ENCODE data around the gene KCNIP1.

Gene KCNIP1

DNA sequence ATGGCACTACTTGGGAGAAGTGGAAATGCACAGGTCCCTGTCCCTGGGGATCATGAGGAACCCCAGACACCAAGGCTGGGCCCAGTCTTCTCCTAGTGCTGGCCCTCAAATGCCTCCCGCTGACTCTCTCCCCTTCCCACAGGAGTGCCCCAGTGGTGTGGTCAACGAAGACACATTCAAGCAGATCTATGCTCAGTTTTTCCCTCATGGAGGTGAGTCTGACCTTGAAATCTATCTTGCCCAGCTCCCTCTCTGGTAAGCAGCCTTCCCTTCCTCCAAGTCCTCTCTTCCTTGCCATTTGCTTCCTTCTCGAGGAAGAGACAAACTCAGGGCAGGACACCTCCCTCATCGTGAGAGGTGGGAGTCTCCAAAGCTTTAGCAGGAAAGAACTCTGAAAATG lies 216.4 kb downstream of the KCNIP1 start:
- DNase-seq (ENCODE audit: low spot score): no peak

DNA sequence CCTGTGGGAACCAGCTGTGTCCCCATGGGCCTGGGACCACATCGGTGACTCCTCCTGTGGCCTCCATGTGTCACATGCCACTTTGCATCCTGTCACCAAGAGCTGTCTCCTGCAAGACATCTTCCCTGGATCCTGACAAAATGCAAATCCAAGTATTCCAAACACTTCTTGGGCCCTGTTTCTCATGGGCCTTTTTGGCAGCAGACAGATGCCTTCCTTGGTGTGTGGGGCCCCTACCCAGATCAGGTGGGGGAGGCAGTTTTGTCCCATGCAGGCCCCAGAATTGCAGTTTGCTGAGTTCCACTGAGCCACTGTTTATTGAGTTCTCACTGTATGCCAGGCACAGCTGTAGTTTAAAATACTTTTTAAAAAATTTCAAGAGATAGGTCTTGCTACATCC lies 217.2 kb downstream of the KCNIP1 start:
- DNase-seq (ENCODE audit: low spot score): no peak

DNA sequence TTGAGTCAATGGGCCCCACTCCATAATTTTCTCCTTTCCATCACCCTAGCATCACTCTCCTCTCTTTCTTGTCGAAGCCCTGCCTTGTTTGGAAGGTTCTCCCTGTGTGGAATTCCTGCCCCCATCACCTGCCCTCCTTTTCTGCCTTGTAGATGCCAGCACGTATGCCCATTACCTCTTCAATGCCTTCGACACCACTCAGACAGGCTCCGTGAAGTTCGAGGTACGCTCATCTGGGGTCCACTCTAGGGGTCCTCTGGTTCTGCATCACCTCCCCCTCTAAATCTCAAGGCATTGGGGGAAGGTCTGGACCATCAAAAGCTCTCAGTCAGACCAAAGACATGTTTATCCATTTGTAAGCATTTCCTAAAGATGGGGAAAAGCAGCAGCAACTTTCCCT lies 217.9 kb downstream of the KCNIP1 start:
- no peak for DNase-seq (ENCODE audit: low spot score)

DNA sequence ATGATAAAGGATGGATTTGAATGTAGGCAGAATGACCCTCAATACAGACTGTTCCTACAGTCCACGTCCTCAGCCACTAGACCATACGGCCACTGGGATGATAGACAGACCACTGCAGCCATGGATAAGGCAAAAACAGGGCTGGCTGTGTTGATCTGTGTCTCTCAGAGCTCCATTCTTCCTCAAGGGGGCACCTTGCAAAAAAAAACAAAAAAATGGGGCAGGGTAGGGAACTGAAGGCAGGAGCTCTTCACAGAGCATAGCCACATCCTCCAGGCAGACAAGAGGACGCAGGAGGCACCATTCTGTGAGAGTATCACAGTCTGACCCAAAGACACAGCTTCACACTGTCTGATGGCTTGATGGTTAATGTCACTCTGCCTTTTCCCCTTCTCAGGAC lies 218.5 kb downstream of the KCNIP1 start:
- DNase-seq (ENCODE audit: low spot score): no peak

DNA sequence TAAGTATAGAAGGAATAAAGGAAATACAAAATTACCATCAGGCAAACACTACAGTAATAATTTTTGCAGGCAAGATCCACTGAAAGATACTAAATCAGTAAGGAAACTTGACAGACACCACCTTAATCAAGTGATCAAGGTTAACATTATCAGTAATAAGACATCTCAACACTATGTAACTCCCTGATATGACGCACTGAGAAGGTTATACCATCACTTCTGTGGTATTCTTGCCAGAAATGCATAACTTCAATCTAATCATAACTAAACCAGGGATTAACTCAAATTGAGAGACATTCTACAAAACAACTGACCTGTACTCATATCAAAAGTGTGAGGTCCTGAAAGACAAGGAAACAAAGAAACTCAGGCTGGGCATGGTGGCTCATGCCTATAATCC lies 227.2 kb downstream of the KCNIP1 start:
- no peak for DNase-seq (ENCODE audit: low spot score)

DNA sequence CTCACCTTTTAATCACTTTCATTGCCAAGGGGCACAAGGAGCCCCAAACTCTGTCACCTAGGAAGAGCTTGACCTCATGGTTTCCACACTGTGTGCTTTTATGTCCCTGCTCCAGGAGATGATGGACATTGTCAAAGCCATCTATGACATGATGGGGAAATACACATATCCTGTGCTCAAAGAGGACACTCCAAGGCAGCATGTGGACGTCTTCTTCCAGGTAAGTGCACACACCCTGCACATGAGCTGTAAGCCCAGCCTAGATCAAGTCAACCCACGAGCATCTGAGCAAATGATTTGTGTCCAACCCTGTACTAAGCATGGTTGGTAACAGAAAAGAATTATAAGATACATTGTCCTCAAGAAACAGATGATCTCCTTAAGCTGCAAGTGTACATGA lies 228.9 kb downstream of the KCNIP1 start:
- DNase-seq (ENCODE audit: low spot score): no peak

DNA sequence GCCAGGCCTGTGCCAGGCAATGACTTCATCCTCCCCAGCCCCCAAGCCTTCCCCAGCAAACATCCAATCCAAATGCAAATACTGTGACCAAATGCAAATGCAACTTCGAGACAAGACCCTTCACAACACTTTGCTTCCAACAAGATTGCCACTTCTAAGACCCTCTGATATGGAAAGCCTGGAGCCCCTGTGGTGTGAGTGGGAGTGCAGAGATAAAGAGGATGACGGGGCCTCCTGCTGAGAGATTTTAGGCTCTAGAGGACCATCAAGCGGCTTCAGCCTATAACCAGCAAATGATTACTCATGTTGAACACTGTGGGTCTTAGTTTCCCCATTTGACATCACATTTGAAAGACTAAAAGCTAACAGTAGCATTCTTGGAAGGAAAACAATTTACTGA lies 233.1 kb downstream of the KCNIP1 start:
- no peak for DNase-seq (ENCODE audit: low spot score)

DNA sequence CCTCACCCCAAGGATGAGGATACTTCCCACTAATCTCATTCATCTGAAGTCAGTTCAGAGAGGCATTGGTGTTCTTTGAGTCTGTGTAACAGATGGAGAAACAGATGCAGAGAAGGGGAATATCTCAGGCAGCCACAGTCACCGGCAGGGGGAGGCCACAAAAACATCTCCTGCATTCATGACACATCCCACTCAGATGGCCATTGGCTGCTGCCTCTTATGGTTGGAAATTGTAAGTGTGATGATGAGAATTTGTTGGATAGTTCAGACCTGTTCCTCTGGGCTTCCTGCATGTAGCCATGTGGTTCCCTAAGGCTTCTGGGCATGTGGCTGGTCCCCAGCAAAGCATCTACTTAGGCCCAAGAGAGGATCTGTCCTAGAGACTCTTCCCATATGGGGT lies 233.8 kb downstream of the KCNIP1 start:
- no peak for DNase-seq (ENCODE audit: low spot score)

DNA sequence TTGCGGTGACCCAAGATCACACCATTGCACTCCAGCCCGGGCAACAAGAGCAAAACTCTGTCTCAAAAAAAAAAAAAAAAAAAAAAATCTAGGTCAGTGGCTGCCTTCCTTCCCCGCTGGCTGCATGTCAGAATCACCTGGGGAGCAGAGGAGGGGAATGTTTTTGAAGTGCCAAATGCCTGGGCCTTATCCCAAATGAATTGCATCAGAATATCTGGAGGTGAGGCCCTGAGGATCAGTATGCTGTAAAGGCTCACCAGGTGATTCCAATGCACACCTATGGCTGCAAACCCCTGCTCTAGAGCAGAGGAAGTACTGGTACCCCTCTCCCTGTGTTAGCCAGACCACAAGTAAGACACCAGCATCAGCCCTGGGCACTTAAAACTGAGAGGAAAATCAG lies 235.0 kb downstream of the KCNIP1 start:
- no peak for DNase-seq (ENCODE audit: low spot score)

DNA sequence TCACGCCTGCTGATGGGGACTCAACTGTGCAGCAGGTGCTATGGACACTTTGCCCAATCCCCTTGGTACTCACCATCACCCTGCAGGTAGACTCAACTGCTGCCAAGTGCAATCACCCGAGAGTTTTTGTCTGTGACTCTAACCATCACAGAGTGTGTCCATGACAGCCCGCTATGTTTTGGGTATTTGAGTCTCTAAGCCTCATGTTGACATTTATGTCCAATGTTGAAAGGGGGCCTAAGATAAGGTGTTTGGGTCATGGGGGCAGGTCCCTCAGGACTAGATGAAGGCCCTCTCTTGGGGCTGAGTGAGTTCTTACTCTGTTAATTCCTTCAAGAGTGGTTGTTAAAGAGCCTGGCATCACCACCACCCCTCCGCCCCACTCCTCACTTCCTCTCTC lies 235.6 kb downstream of the KCNIP1 start:
- DNase-seq (ENCODE audit: low spot score): no peak

DNA sequence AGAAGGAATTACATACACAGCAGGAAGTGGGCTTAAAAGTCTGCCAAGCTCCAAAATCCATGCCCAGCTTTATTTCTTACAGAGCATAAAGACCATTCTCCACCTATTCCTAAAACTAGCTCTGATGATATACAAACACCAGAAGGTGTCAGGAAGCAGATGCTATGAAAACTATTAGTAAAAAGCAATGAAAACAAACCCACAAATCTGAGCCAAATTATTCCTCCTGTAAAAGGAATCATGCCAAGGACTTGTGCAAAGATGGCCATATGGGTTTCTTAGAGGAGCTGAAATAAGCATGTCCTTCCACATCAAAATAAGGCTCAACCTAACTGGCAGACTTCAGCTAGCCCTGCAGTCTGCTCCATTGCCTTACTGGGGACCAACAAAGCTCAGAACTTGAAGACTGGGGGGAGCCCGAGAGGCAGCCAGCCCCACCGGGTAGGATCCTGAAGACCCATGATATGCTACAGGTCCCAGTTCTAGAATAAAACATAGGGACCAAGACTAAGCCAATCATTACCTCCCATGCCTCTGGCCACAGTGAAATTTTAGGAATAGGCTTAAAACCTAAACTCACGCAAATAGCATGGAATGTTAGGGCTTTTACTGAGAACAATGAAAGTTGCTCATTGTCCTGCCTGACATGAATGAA lies 236.9 kb downstream of the KCNIP1 start:
- no peak for DNase-seq (ENCODE audit: low spot score)

DNA sequence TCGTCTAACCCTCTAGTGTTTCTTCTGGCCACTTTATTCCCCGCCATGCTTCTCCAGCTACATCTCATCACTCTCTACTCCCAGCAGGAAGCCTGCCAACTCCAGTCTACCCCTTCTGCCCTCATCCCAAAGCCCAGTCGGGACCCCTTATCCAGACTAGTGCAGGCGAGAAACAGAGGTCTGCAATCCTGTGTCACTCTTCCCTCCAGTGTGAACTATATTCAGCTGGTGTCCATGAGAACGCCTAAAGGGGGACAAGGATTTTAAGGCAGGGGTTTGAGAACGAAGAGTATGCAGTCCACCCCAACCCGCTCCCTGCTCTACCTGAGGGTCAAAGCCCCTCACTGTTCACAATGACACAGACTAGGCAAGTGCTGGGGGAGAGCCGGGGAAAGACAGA lies 238.0 kb downstream of the KCNIP1 start:
- no peak for DNase-seq (ENCODE audit: low spot score)

DNA sequence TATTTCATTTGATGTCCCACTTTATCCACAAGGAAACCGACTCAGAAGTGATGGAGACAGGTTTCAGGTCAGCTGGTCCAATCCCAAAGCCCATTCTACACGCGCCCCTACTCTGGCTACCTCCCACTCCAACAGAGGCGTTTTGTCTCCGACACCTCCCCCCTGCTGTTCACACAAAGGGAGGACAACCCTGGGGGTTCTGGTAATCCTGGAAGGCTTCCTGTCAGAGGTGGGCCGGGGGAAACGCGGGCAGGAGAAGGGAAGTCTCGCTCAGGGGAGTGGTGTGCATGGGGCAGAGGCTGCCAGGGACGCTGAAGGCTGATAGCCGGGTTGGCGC lies 240.0 kb downstream of the KCNIP1 start:
- DNase-seq (ENCODE audit: low spot score): no peak

DNA sequence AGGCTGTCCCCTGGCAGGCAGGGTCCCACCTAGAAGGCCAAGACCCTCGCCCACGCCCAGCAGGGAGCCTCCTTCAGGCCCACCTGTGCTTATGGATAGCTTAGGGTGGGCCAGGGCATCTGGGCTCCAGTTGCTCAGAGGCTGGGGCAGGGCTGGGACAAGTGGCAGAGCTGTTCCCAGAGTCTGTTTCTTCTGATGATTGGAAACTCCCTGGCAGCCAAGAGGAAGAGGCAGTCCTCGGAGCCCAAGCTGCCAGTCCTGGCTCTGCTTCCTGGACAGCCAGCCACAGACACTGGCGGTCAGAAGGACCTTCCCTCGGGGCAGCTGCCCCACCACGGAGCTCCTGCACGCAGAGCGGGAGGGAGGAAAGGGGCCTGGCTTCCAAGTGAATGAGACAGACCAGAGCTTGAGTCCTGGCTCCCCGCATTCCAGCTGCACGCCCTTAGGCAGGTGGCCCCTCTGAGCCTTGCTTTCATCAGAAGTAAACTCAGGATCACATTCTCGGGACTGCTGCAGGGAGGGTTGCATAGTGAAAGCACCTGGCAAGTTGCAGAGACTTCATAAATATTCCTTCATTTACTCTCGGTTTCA lies 241.8 kb downstream of the KCNIP1 start:
- no peak for DNase-seq (ENCODE audit: low spot score)

DNA sequence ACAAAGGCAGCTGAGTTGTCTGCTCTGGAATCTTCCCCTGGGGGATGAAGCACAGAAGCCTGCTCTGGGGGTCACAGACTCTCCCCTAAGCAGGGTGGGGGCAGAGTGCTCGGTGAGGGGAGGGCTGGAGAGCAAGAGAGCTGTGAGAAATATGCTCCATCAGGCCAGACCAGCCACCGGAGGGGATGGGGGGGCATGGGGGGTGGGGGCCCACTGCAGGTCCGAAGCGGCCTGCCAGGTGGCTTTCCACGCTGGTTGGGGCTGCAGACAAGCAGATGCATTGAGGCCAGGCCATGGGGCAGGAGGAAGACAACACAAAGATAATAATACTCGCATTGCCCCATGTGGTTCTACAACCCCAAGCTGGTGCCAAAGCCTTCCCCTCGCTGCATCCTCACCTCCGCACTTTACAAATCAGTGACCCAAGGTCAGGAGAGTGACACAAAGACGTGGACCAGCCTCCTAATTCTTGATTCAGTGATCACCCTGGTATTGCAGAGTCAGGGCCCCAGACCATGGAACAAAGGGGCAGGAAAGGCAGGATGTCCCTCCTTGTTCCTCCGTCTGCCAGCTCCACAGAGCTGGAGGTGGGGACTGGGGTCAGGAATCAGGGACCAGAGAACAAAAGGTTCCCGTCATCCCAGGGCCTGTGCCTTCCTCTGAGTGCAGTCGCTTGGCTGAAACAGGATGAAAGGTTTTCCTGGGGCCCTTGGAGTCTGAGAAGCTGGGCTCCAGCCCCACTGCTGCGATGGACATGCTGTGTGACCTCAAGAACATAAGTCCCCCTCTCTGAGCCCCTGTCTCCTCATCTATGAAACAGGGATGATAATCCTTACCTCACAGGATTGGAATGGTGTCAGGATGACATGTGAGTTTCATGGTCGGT lies 242.5 kb downstream of the KCNIP1 start:
- no peak for DNase-seq (ENCODE audit: low spot score)

DNA sequence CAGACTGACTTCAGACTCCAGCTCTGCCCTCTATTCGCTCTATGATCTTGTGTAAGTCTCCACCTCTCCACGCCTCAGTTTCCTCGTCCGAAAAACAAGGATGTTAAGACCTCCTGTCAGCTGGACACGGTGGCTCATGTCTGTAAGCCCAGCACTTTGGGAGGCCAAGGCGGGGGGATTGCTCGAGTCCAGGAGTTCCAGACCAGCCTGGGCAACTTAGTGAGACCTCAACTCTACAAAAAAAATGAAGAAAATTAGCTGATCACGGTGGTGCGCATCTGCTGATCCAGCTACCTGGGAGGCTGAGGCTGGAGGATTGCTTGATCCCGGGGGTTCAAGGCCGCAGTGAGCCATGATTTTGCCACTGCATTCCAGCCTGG lies 243.1 kb downstream of the KCNIP1 start:
- DNase-seq (ENCODE audit: low spot score): no peak

DNA sequence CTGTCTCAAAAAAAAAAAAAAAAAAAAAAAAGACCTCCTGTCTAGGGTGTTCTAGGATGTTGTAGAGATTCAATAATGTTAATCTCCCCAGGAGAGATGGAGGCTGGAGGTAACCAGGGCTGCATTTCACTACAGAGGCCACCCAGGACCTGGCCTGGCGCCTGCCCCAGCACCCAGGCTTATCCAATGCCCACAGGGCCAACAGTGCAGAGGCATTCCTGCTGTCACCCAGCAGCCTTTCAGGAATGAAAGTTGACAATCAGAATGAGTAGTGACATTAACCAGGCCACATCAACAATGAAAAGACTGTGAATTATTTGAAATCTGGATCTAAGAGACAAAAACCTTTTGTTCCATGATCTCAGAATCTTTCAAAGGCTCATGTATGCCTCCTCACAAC lies 243.5 kb downstream of the KCNIP1 start:
- DNase-seq (ENCODE audit: low spot score): no peak

DNA sequence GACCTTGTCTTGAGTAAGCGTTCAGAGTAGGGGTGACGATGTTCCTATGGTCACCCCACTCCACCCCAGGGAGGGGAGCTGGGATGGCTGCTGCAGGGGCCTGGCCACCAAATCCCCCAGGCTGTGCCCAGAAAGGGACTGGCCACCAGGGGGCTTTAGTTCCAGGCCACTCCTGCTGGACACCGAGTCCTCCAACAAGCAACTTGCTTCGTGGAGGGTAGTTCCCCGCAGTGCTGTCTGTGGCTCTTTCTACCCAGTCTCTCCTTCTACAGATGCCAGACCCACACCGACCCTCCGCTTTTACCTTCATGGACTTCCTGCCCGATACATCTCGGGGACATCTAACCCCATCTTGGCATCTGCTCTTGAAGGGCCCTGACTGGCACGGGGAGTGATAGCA lies 244.0 kb downstream of the KCNIP1 start:
- no peak for DNase-seq (ENCODE audit: low spot score)

DNA sequence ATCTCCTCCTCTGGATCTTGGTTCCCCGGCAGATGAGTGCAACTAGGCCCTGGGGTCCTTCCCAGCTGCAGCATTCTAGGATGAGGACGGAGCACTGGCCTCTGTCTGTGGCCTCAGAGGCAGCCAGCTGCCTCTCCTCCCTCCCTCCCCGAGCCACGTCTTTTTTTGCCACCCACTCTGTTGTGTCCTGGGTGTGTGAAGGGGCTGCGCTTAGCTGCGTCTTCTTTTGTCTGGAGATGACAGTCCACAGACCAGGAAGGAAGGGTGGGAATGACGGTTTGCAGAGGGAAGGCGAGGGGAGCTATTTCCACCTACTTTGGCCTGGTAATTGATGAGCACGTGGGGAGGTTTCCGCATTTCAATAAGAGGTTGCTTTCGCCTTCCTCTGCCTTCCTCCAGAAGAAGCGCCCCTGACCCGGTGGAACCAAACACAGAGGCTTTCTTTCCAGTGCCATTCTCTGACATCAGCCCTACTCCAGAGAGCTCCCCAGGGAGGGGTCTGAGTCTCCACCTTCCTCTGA lies 245.2 kb downstream of the KCNIP1 start:
- DNase-seq (ENCODE audit: low spot score): no peak

DNA sequence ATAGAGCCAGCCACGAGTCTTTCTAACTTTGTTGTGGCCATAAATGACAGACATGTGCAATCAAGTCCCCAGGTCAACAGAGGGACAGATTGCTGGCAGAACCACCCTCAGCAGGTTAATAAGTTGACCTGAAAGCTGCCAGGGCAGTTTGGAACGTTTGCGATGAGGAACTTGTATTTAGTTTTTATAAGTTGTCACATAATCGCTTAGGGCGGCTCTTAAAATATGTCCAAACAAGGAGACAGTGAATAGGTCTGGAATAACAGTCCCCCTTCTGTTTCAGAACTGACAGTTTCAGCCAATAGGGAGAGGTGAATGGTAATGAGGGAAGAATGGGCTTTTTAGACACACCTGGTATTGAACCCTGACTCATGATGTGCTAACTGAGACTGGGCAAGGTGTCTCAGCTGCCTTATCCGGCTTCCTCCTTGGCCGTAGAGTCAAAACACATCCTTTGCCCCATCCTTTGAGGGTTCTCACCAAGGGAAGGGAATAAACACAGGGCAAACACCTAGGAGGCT lies 246.2 kb downstream of the KCNIP1 start:
- no peak for DNase-seq (ENCODE audit: low spot score)

DNA sequence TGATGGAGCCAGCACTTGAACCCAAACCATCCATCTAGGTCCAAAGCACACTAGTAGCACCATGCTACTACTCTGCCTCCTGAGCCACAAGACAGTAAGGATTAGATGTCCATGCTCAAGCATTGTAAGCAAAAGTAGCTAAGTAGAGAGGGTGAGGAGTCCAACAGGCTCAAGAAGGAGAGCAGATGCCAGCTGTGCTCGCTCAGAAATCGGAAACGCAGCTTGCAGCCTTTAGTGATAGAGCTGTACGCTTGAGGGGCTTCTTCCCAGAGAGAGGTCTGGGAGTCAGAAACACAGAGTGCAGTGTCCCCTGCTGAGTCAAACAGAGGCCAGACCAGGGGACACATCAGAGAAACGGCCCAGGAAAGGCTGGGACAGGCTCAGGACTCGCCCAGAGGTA lies 247.0 kb downstream of the KCNIP1 start:
- DNase-seq (ENCODE audit: low spot score): no peak

DNA sequence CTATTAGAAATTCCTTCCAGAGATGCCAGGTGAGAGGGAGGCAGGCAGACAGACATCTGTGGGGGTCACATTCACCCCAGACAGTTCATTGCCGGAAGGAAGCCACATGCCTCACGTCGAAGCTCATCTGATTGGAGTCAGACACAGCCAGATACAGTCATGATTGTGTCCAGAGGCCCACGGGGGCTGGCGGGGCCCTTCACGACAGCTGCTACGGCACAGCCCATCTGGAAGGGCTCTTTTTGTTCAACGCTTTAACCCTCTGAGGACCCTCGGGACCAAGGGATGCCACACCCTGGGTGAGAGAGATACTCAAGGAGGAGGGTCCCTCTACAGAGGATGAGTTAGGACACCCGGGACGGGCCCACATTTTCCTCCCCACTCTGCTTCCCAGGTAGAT lies 247.8 kb downstream of the KCNIP1 start:
- no peak for DNase-seq (ENCODE audit: low spot score)

Data from HuH-7.5 (cell line).